GM12878 (cell line): ENCODE data around the gene ANKRD30A.

Experiments used
- ASH2L ChIP-seq: fragments of 300-600, 200-600 bp; sonication (generic); IDR thresholded peaks from 2 replicates; pipeline ENCODE4 v1.6.1; 2017; ENCODE audit warnings: low read depth, mild to moderate bottlenecking, borderline replicate concordance
- BHLHE40 ChIP-seq, 2 experiments: fragments of 450-650 bp in 1 of 2; IDR thresholded peaks; 2 replicates each; pipeline ENCODE4 v1.6.1; 2011 to 2017; ENCODE audit warnings: low read depth in 2 of 2, borderline replicate concordance in 1 of 2, improper control_type of control experiment in 1 of 2, low read length in 1 of 2, mild to moderate bottlenecking in 1 of 2
- ELK1 ChIP-seq: IDR thresholded peaks from 2 replicates; pipeline ENCODE4 v1.6.1; 2012; ENCODE audit warnings: low read depth, low read length, improper control_type of control experiment
- HDAC6 ChIP-seq: fragments of 200-600 bp; sonication (generic); IDR thresholded peaks from one replicate; pipeline ENCODE4 v1.8.0; 2017; ENCODE audit warnings: antibody characterized with exemption; ENCODE audit not compliant: unreplicated experiment
- NFYB ChIP-seq: IDR thresholded peaks from 2 replicates; pipeline ENCODE4 v1.6.1; 2011; ENCODE audit warnings: low read depth, mild to moderate bottlenecking, low read length, improper control_type of control experiment, moderate library complexity; ENCODE audit not compliant: insufficient read depth
- POLR2A ChIP-seq: IDR thresholded peaks from 2 replicates; pipeline ENCODE4 v1.6.1; 2011; ENCODE audit warnings: low read depth, mild to moderate bottlenecking, low read length
- ZBTB40 ChIP-seq: fragments of 450-650 bp; IDR thresholded peaks from 2 replicates; pipeline ENCODE4 v1.6.1; 2016; ENCODE audit warnings: mild to moderate bottlenecking, moderate library complexity, borderline replicate concordance
- ZNF274 ChIP-seq: IDR thresholded peaks from one replicate; pipeline ENCODE4 v1.8.0; 2011; ENCODE audit not compliant: insufficient read length, insufficient read depth
- TF ChIP-seq, protein P1 (sequence below), 3 experiments: IDR thresholded peaks in 2 of 3; conservative IDR thresholded peaks in 1 of 3; 2 replicates each; pipeline ENCODE4 v1.5.1; 2011; ENCODE audit warnings: low read depth in 3 of 3, low read length in 3 of 3, mild to moderate bottlenecking in 3 of 3, control low read depth in 2 of 3, moderate library complexity in 2 of 3, inconsistent platforms in 1 of 3, mixed read lengths in 1 of 3; ENCODE audit not compliant: control insufficient read depth in 2 of 3, insufficient read depth in 1 of 3; ENCODE audit errors: extremely low read depth in 1 of 3

GRCh38 chr10:37236093-37236492 lies 110.7 kb downstream of the ANKRD30A start:
- TF ChIP-seq, protein P1, sequence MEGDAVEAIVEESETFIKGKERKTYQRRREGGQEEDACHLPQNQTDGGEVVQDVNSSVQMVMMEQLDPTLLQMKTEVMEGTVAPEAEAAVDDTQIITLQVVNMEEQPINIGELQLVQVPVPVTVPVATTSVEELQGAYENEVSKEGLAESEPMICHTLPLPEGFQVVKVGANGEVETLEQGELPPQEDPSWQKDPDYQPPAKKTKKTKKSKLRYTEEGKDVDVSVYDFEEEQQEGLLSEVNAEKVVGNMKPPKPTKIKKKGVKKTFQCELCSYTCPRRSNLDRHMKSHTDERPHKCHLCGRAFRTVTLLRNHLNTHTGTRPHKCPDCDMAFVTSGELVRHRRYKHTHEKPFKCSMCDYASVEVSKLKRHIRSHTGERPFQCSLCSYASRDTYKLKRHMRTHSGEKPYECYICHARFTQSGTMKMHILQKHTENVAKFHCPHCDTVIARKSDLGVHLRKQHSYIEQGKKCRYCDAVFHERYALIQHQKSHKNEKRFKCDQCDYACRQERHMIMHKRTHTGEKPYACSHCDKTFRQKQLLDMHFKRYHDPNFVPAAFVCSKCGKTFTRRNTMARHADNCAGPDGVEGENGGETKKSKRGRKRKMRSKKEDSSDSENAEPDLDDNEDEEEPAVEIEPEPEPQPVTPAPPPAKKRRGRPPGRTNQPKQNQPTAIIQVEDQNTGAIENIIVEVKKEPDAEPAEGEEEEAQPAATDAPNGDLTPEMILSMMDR (IDR thresholded peaks at IDR 0.05 in 2 of 3, conservative IDR thresholded peaks at IDR 0.05 in 1 of 3; ENCODE audit: control insufficient read depth in 2 of 3, extremely low read depth in 1 of 3, insufficient read depth in 1 of 3, low read depth in 3 of 3, low read length in 3 of 3), result no peak
- TF ChIP-seq ASH2L (no peak), NFYB (no peak), BHLHE40 (IDR thresholded peaks at IDR 0.05; ENCODE audit: borderline replicate concordance in 1 of 2, low read depth in 2 of 2, low read length in 1 of 2) (no peak), POLR2A (no peak), ZNF274 (no peak), ELK1 (no peak), HDAC6 (no peak), ZBTB40 (no peak)
